ENCODE results near the gene FADD. TPM values are rescaled to one million over a fixed set of nuclear protein-coding genes. Genes with fewer than 3 reads are reported as not detected.

Gene FADD
- total RNA-seq, 2 donors from 2014 or later: 36.6 to 37.7 TPM

GRCh38 chr11:70168405-70168754 is 34.7 kb upstream of the FADD start:
- intact Hi-C loops (cut with DNase I): no loop called here
- no peaks in the 10 kb centered on the region for H3K9me3 ChIP-seq
- H3K27ac ChIP-seq: no peak overlapping the region
- no peaks in the 10 kb centered on the region for H3K27me3 ChIP-seq
- H3K9ac ChIP-seq (ENCODE audit: low read depth in 2 of 2, low read length in 2 of 2): no peak overlapping the region
- DNase-seq: no peak
- TF ChIP-seq CTCF (IDR thresholded peaks at IDR 0.05): no peak
- H3K36me3 ChIP-seq: no peaks in the 10 kb centered on the region
- no peak overlapping the region for H3K4me3 ChIP-seq
- H3K4me1 ChIP-seq: no peaks in the 10 kb centered on the region

- H3K27ac ChIP-seq: no peak overlapping the region
- H3K4me1 ChIP-seq: no peaks in the 10 kb centered on the region
- H3K36me3 ChIP-seq: no peaks in the 10 kb centered on the region
- no peak for TF ChIP-seq CTCF (IDR thresholded peaks at IDR 0.05)
- DNase-seq: no peak
- intact Hi-C loops (cut with DNase I): no loop called here
- H3K4me3 ChIP-seq: no peak overlapping the region
- H3K27me3 ChIP-seq: no peaks in the 10 kb centered on the region
- H3K9ac ChIP-seq (ENCODE audit: low read depth in 2 of 2, low read length in 2 of 2): no peak overlapping the region
- H3K9me3 ChIP-seq: no peaks in the 10 kb centered on the region
These were observed 34.0 kb upstream of the FADD start for GRCh38 chr11:70169127-70169526.

- H3K4me1 ChIP-seq: no peaks in the 10 kb centered on the region
- H3K27ac ChIP-seq: no peak overlapping the region
- H3K27me3 ChIP-seq: no peaks in the 10 kb centered on the region
- H3K9me3 ChIP-seq: no peaks in the 10 kb centered on the region
- H3K36me3 ChIP-seq: no peaks in the 10 kb centered on the region
- no peak overlapping the region for H3K4me3 ChIP-seq
- no peak for DNase-seq
- TF ChIP-seq CTCF (IDR thresholded peaks at IDR 0.05): no peak
- H3K9ac ChIP-seq (ENCODE audit: low read depth in 2 of 2, low read length in 2 of 2): no peak overlapping the region
- intact Hi-C loops (cut with DNase I): no loop called here
These were observed 33.5 kb upstream of the FADD start for GRCh38 chr11:70169632-70170031.

GRCh38 chr11:70170596-70171210 is 32.4 kb upstream of the FADD start:
- Histone ChIP-seq H3K4me3 (no peak overlapping the region), H3K9ac (ENCODE audit: low read depth in 2 of 2, low read length in 2 of 2) (no peak overlapping the region), H3K9me3 (no peaks in the 10 kb centered on the region), H3K36me3 (no peaks in the 10 kb centered on the region), H3K4me1 (no peaks in the 10 kb centered on the region), H3K27ac (no peak overlapping the region), H3K27me3 (no peaks in the 10 kb centered on the region)
- DNase-seq: no peak
- intact Hi-C loops (cut with DNase I): no loop called here
- TF ChIP-seq CTCF (IDR thresholded peaks at IDR 0.05): no peak

GRCh38 chr11:70173018-70173417 is 30.1 kb upstream of the FADD start:
- Histone ChIP-seq H3K4me1 (no peaks in the 10 kb centered on the region), H3K27ac (no peak overlapping the region), H3K27me3 (no peaks in the 10 kb centered on the region), H3K9ac (ENCODE audit: low read depth in 2 of 2, low read length in 2 of 2) (no peak overlapping the region), H3K9me3 (no peaks in the 10 kb centered on the region), H3K4me3 (no peak overlapping the region), H3K36me3 (no peaks in the 10 kb centered on the region)
- TF ChIP-seq CTCF (IDR thresholded peaks at IDR 0.05): no peak
- no peak for DNase-seq
- intact Hi-C loops (cut with DNase I): no loop called here
